SK-N-SH (cell line): ENCODE data around the gene TNNT3. TPM values are rescaled to one million over a fixed set of nuclear protein-coding genes. Genes with fewer than 3 reads are reported as not detected.

Source experiments
- CTCF ChIA-PET: fragments of 300-600, 350-600 bp; formaldehyde crosslinking; extraction: SDS; loops from one replicate; lab custom pipeline; 2021; lab: Yijun Ruan, JAX
- POLR2A ChIA-PET: fragments of 350-600 bp; sonication (Branson Sonifier 250); formaldehyde crosslinking; extraction: SDS; loops from one replicate; lab custom pipeline; 2020; ENCODE audit warnings: antibody characterized with exemption, inconsistent platforms; lab: Yijun Ruan, JAX
- DNase-seq: peaks from one replicate; pipeline ENCODE4 v3.0.0; 2012
- H2AFZ ChIP-seq: fragments of 200-600 bp; sonication (generic); 2 replicates; pipeline ENCODE4 v1.8.1; 2016; ENCODE audit warnings: antibody characterized with exemption, mild to moderate bottlenecking, low read depth
- H3F3A ChIP-seq: fragments of 200-600 bp; sonication (generic); replicated peaks from 2 replicates; pipeline ENCODE3; 2016; ENCODE audit warnings: antibody characterized with exemption, mild to moderate bottlenecking; ENCODE audit not compliant: insufficient read depth
- H3K27ac ChIP-seq, 2 experiments: fragments of 200-500 bp in 1 of 2; fragments of 200-600 bp in 1 of 2; sonication (Bioruptor generic) in 1 of 2; sonication (generic), shearing (Covaris generic) in 1 of 2; 2 replicates each; pipeline versions ENCODE4 v1.5.1 to v1.6.1; 2014 to 2016; ENCODE audit warnings: low read depth in 2 of 2, inconsistent platforms in 1 of 2, low read length in 1 of 2, mild to moderate bottlenecking in 1 of 2, mixed read lengths in 1 of 2
- H3K27me3 ChIP-seq: fragments of 200-600 bp; sonication (generic), shearing (Covaris generic); 2 replicates; pipeline ENCODE4 v1.6.1; 2016; ENCODE audit warnings: mixed run types; ENCODE audit not compliant: insufficient read depth
- H3K36me3 ChIP-seq, 2 experiments: fragments of 200-500 bp in 1 of 2; fragments of 200-600 bp in 1 of 2; sonication (Bioruptor generic) in 1 of 2; sonication (generic) in 1 of 2; replicated peaks in 1 of 2; 2 replicates each; pipeline versions ENCODE3 to v1.5.1; 2014 to 2016; ENCODE audit warnings: low read length in 1 of 2, mild to moderate bottlenecking in 1 of 2; ENCODE audit not compliant: insufficient read depth in 2 of 2, control insufficient read depth in 1 of 2
- H3K4me1 ChIP-seq, 2 experiments: fragments of 200-500 bp in 1 of 2; fragments of 200-600 bp in 1 of 2; sonication (Bioruptor generic) in 1 of 2; sonication (generic), shearing (Covaris generic) in 1 of 2; 2 replicates each; pipeline versions ENCODE4 v1.5.1 to v1.6.1; 2014 to 2016; ENCODE audit warnings: low read depth in 1 of 2, low read length in 1 of 2, mixed run types in 1 of 2; ENCODE audit not compliant: insufficient read depth in 2 of 2, control insufficient read depth in 1 of 2
- H3K4me2 ChIP-seq: fragments of 200-600 bp; sonication (generic), shearing (Covaris generic); 2 replicates; pipeline ENCODE4 v1.6.1; 2017; ENCODE audit warnings: mixed run types
- H3K4me3 ChIP-seq, 2 experiments: fragments of 200-500 bp in 1 of 2; fragments of 200-600 bp in 1 of 2; sonication (Bioruptor generic) in 1 of 2; sonication (generic), shearing (Covaris generic) in 1 of 2; 2 replicates each; pipeline versions ENCODE4 v1.5.1 to v1.8.1; 2014 to 2016; ENCODE audit warnings: low read depth in 2 of 2, inconsistent platforms in 1 of 2, low read length in 1 of 2, mild to moderate bottlenecking in 1 of 2, mixed read lengths in 1 of 2, moderate library complexity in 1 of 2
- H3K79me2 ChIP-seq: fragments of 200-600 bp; sonication (generic); 2 replicates; pipeline ENCODE4 v1.8.1; 2017; ENCODE audit warnings: mild to moderate bottlenecking; ENCODE audit not compliant: insufficient read depth
- H3K9ac ChIP-seq: fragments of 200-600 bp; sonication (generic); 2 replicates; pipeline ENCODE4 v1.6.1; 2017; ENCODE audit warnings: mixed run types
- H3K9me2 ChIP-seq: fragments of 200-600 bp; sonication (generic); 2 replicates; pipeline ENCODE4 v1.6.1; 2017; ENCODE audit warnings: mixed run types
- H3K9me3 ChIP-seq: fragments of 200-600 bp; sonication (generic); 2 replicates; pipeline ENCODE4 v1.6.1; 2017; ENCODE audit warnings: mixed run types, mild to moderate bottlenecking, moderate library complexity
- H4K20me1 ChIP-seq: fragments of 200-600 bp; sonication (generic); 2 replicates; pipeline ENCODE4 v1.6.1; 2017; ENCODE audit warnings: mild to moderate bottlenecking, mixed run types; ENCODE audit not compliant: insufficient read depth
- FOSL2 ChIP-seq: IDR thresholded peaks from 2 replicates; pipeline ENCODE4 v1.4.0; 2012; ENCODE audit warnings: low read depth, mild to moderate bottlenecking, moderate library complexity, borderline replicate concordance
- GABPA ChIP-seq: IDR thresholded peaks from 2 replicates; pipeline ENCODE4 v1.4.0; 2012; ENCODE audit warnings: low read depth, mild to moderate bottlenecking
- IRF3 ChIP-seq: fragments of 150-350 bp; IDR thresholded peaks from 2 replicates; pipeline ENCODE4 v1.6.1; 2016; ENCODE audit warnings: mild to moderate bottlenecking, low read depth, low read length
- JUND ChIP-seq: IDR thresholded peaks from 2 replicates; pipeline ENCODE4 v1.4.0; 2012
- MEF2A ChIP-seq: IDR thresholded peaks from 2 replicates; pipeline ENCODE4 v1.4.0; 2012; ENCODE audit warnings: low read depth, borderline replicate concordance
- MXI1 ChIP-seq: IDR thresholded peaks from 2 replicates; pipeline ENCODE4 v1.6.1; 2012; ENCODE audit warnings: mild to moderate bottlenecking, low read depth, low read length, improper control_type of control experiment
- NFIC ChIP-seq: IDR thresholded peaks from 2 replicates; pipeline ENCODE4 v1.4.0; 2012; ENCODE audit warnings: borderline replicate concordance
- RCOR1 ChIP-seq: fragments of 150-350 bp; IDR thresholded peaks from 2 replicates; pipeline ENCODE4 v1.6.1; 2017; ENCODE audit warnings: antibody characterized with exemption, low read length
- RFX5 ChIP-seq: IDR thresholded peaks from 2 replicates; pipeline ENCODE4 v1.6.1; 2012; ENCODE audit warnings: mild to moderate bottlenecking, improper control_type of control experiment, low read length
- TAF1 ChIP-seq: IDR thresholded peaks from 2 replicates; pipeline ENCODE4 v1.6.1; 2012; ENCODE audit warnings: low read depth, mild to moderate bottlenecking, low read length, moderate library complexity, borderline replicate concordance
- USF2 ChIP-seq: fragments of 150-350 bp; IDR thresholded peaks from 2 replicates; pipeline ENCODE4 v1.6.1; 2017; ENCODE audit warnings: antibody characterized with exemption, low read length, low read depth, borderline replicate concordance
- YY1 ChIP-seq: IDR thresholded peaks from 2 replicates; pipeline ENCODE4 v1.4.0; 2012; ENCODE audit warnings: low read depth, mild to moderate bottlenecking
- WGBS: methylation state at CpG from one replicate; pipeline ENCODE4 v1.1.6; 2017; ENCODE audit warnings: low lambda C conversion rate; 5-methylcytosine and 5-hydroxymethylcytosine counted together
- polyA plus RNA-seq, 3 experiments: library from polyadenylated mRNA; depleted of rRNA; stranded (reverse); fragments of >200 nt; gene quantifications; 2 replicates each; pipeline ENCODE4 v1.2.3, GENCODE V29; 2012
- TF ChIP-seq, protein P1 (sequence below): IDR thresholded peaks from 2 replicates; pipeline ENCODE4; 2012

TNNT3 gene
- polyA plus RNA-seq, 1 of the 3 experiments (the other 2 are of a cell fraction) = not detected

DNA sequence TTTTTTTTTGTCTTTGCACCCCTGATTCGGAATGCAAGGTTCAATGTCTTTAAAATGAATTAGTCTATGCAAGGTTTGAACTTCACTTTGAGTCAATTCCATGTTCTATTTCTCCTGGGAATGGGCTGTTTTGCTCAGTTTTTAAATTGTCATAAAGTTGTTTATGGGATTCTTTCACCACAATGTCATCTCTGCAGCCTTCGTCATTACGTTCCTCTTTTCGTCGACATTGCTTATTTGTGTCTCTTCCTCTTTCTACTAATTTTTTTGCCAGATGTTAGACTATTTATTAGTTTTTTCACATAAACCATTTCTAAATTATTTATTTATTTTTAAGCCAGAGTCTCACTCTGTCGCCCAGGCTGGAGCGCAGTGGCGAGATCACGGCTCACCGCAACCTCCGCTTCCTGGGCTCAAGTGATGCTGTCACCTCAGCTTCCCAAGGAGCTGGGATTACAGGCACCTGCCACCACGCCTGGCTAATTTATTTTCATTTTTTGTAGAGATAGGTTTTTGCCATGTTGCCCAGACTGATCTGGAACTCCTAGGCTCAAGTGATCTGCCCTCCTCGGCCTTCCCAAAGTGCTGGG, 7.1 kb upstream of the TNNT3 start:
- WGBS = 78% methylated on average over 13 of the region's 13 CpGs
- CTCF ChIA-PET = interaction anchor here (2.0 kb wide), 1 partner anchor 30 kb away, joined by 6 read pairs; no protein-coding TSS in a partner anchor
- Histone ChIP-seq H3K27ac (no peak overlapping the region), H3K4me2 (no peak overlapping the region), H3K27me3 (0 out of 2 replicates have a peak, but pooled peaks cover 7% of the 10 kb centered on the region), H3K9me3 (no peaks in the 10 kb centered on the region), H2AFZ (no peak overlapping the region), H3K4me3 (no peak overlapping the region), H4K20me1 (no peaks in the 10 kb centered on the region), H3K4me1 (peaks cover 0 to 5% of the 10 kb centered on the region in 2 experiments; a peak in 1 of 4 replicates), H3K9ac (no peak overlapping the region), H3K36me3 (no peaks in the 10 kb centered on the region), H3K79me2 (no peaks in the 10 kb centered on the region), H3K9me2 (no peaks in the 10 kb centered on the region), H3F3A (no peaks in the 10 kb centered on the region)
- no peak for DNase-seq
- TF ChIP-seq YY1 = no peak
- no peak for TF ChIP-seq USF2
- POLR2A ChIA-PET = interaction anchor here (0.6 kb wide), 1 partner anchor 1072 kb away, joined by 3 read pairs; no protein-coding TSS in a partner anchor

GRCh38 chr11:1913271-1914060, 6.0 kb upstream of the TNNT3 start:
- Histone ChIP-seq H3K79me2 (no peaks in the 10 kb centered on the region), H3K4me2 (no peak overlapping the region), H3K4me1 (peaks cover 0 to 5% of the 10 kb centered on the region in 2 experiments; a peak in 1 of 4 replicates)
- CTCF ChIA-PET = interaction anchor here (0.9 to 2.0 kb wide), 2 partner anchors 11 to 31 kb away, joined by 4 to 6 read pairs; no protein-coding TSS in a partner anchor
- no peak for TF ChIP-seq JUND
- TF ChIP-seq MXI1 = no peak
- no peak for TF ChIP-seq TAF1
- TF ChIP-seq MEF2A = no peak
- no peak for TF ChIP-seq GABPA
- TF ChIP-seq, protein P1, sequence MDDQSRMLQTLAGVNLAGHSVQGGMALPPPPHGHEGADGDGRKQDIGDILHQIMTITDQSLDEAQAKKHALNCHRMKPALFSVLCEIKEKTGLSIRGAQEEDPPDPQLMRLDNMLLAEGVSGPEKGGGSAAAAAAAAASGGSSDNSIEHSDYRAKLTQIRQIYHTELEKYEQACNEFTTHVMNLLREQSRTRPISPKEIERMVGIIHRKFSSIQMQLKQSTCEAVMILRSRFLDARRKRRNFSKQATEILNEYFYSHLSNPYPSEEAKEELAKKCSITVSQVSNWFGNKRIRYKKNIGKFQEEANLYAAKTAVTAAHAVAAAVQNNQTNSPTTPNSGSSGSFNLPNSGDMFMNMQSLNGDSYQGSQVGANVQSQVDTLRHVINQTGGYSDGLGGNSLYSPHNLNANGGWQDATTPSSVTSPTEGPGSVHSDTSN = no peak
- TF ChIP-seq NFIC = no peak
- TF ChIP-seq IRF3 = no peak
- TF ChIP-seq FOSL2 = no peak
- TF ChIP-seq RCOR1 = no peak
- TF ChIP-seq RFX5 = no peak
- TF ChIP-seq, all 33 proteins: peak for 0
- Histone ChIP-seq H3K9me2 (no peaks in the 10 kb centered on the region), H3K9ac (no peak overlapping the region), H3F3A (no peaks in the 10 kb centered on the region), H3K36me3 (no peaks in the 10 kb centered on the region), H3K27me3 (no peaks in the 10 kb centered on the region), H3K27ac (no peak overlapping the region), H3K4me3 (no peak overlapping the region), H3K9me3 (no peaks in the 10 kb centered on the region), H4K20me1 (no peaks in the 10 kb centered on the region), H2AFZ (no peak overlapping the region)
- WGBS = 82% methylated on average over 31 of the region's 31 CpGs
- POLR2A ChIA-PET = interaction anchor here (0.6 kb wide), 1 partner anchor 1073 kb away, joined by 3 read pairs; no protein-coding TSS in a partner anchor
- DNase-seq = no peak
